Measurements from ENCODE around the gene LONRF2.
A peak's percentile ranks its signal among the peaks of the same experiment; 100 is the strongest.
"Not testable (repeated sequence)": the region's sequence is repeated elsewhere in the genome, so short reads cannot be mapped to it uniquely, and the experiment has no call there.

LONRF2 gene

DNA sequence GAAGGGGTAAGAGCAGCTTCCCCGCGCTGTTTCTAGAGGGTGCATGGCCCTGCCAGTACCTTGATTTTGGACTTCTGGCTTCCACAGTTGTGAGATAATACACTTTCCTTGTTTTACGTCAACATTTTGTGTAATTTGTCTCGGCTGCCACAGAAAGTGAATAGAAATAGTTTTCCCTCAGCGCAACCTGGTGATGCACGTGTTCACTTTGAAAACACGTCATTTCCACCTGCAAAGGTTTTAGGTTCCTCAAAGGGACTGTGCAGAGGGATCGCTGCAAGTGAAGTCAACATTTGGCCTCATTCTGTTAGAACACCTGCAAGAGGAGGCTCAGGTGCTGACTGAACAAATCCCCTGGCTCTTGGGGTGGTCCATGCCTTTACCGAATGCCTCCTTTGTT lies 71.7 kb downstream of the LONRF2 start:
- DNase-seq = no peak

DNA sequence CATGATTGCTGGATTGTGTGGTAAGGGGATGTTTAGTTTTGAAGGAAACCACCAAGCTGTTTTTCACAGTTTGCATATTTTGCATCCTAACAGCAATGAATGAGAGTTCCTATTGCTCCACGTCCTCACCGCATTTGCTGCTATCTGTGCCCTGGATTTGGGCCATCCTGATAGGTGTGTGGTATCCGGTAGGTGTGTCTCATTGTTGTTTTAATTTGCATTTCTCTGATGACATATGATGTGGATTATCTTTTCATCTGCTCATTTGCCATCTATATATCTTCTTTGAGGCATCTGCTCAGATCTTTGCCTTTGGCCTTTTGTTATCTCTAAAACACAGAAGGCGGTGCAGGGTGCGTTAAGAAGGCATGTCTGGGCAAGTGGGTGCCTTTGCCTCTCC lies 73.3 kb downstream of the LONRF2 start:
- DNase-seq = no peak

DNA sequence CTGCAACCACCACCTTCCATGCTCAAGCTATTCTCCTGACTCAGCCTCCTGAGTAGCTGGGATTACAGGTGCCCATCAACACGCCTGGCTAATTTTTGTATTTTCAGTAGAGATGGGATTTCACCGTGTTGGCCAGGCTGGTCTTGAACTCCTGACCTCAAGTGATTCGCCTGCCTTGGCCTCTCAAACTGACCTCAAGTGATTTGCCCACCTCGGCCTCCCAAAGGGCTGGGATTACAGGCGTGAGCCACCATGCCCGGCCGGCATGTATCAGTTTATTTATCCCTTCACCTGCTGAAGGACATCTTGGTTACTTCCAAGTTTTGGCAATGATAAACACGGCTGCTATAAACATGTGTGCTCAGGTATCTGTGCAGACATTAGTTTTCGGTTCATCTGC lies 73.7 kb downstream of the LONRF2 start:
- not testable (repeated sequence) for DNase-seq

DNA sequence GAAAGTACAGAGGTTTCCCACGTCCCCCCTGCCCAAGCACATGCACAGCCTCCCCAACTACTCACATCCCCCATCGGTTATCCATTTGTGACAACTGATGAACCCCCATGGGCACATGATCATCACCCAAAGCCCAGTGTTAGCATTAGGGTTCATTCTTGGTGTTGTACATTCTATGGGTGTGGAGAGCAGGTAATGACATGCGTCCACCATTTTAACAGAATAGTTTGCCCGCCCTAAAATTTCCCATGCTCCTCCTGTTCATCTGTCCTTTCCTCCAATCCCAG lies 74.3 kb downstream of the LONRF2 start:
- DNase-seq = no peak

DNA sequence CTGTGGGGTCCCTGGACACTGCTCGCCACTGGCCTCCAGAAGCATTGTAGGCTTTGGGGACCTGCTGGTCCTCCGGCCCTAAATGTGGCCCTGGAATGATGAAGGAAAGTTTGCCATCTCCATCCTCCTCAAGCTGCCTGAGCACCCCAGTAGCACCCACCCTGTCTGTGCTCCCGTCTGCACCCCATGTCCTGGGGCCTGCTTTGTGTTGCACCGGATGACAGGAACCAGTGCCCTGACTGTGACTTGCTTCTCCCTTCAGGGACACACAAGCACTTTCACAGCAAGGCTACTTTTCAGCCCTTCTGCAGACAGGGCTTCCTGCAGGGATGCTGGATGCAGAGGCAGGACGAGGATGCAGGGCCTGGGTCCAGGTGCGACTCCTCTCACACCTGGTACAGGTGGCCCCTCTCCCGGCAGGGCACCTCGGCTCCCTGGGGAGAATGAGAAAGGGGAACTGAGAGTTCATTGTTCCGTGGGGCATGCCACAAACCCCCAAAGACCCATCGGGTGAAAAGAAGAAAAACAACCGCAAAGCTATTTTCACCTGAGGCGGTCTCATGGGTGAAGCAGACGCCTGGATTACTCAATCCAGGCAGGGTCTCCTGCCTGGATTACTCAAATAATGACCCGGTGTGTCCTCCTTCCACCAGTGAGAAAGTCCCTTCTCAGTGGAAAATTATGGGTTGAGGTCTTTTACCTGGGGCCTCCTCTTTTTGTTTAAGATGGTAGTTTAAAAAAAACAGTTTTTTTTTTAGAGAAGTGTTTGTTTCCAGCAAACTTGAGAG lies 74.9 kb downstream of the LONRF2 start:
- no peak for DNase-seq

DNA sequence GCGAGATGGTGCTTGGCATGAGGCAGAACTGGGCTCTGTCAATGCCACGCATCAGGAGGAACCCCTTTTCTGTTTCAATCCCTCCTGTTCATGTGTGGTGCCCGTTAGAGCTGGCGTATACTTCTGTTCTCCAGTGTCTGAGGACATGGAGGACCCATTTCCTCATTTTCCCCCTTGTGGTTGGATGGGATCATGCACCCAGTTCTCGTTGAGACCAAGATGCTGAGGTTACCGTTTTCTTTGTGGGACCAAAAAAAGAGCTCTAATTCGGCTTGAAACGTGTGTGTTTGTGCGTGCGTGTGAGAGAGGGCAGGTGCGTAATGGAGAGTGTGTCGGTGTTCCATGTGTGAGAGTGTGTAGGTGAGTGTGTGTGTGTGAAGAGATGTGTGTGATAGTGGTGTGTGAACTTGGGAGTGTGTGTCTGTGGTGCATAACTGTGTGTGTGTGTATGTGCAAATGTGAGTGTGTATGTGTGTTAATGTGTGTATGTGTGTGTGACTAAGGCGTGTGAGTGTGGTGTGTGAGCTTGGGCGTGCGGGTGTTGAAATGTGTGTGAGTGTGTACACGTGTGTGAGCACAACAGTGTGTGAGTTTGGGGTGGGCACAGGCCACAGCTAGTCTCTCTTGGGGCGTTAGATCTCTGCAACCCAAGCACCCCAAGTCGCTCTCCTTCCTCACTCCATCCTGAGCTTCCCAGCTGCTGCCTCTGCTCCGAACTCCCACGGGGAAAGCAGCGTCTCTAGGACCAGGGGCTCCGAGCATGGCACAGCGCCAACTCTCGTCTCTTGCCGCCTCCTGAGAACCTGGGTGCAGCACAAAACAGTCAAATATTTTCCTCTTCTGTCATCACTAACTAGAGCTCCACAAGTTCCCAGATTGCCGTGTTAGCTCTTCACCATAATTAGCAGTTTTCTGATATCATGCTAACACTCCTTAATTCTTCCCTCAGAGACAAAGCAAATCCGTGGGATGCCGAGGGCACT lies 75.8 kb downstream of the LONRF2 start:
- no peak for DNase-seq

DNA sequence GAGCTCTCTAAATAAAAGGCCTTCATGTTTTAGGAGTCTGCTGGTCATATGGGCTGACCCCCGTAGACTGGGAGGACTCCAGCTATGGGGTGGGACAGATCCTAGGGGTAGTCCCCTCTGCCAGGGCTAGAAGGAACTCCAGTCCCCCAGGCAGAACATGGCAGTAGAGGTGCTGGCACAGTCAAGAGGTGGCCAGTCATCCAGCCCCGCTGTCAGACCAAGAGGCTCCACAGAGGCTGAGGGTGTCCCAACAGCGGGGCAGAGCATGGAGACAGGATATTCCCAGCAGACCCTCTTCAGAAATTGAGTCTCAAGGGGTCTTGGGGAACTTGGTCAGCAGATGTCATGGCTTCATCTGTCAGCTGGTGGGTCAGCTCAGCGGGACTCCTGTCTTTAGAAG lies 76.6 kb downstream of the LONRF2 start:
- DNase-seq = no peak

DNA sequence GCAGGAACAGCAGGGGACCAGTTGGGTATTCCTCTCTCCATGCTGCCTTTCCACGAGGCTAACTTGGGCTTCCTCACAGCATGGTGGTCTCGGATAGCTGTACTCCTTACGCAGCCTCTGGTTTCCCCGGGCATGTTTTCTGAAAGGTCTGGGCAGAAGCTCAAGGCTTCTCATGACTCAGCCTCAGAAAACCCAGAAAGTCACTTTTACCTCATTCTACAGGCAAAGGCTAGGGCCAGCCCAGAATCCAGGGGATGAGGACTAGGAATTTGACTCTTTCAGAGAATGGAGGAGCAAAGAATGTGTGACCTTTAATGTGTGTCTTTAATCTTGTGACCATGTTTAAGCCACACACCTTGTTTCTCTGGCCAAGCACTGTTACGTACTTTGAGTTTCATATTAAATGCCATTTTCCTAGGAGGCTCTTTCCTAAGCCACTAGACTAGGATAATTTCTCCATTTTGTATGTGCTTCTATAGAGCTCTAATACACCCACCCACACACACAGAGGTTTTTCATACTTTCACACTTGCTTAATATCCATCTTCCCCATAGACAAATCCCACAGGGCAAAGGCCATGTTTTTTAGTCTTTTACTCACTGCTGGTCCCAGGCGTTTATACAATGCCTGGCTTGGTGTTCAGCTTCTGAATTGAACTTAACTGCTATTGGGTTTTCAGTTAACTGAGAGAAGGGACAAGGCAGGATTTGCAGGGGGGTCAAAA lies 77.3 kb downstream of the LONRF2 start:
- DNase-seq = no peak

DNA sequence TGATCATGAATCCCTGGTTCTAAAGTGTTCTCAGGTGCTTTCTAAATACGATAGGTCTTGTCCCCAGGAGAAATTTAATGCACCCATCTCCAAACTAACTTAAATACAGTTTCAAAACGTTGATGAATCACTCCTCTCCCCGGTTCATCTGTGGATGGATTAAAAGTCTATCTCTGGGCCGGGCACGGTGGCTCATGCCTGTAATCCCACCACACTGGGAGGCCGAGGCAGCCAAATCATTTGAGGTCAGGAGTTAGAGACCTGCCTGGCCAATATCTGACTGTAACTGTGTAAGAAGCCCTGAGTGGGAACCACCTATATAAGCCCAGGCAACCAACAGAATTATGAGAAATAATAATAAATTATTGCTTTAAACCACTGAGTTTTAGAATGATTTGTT lies 78.7 kb downstream of the LONRF2 start:
- no peak for DNase-seq

DNA sequence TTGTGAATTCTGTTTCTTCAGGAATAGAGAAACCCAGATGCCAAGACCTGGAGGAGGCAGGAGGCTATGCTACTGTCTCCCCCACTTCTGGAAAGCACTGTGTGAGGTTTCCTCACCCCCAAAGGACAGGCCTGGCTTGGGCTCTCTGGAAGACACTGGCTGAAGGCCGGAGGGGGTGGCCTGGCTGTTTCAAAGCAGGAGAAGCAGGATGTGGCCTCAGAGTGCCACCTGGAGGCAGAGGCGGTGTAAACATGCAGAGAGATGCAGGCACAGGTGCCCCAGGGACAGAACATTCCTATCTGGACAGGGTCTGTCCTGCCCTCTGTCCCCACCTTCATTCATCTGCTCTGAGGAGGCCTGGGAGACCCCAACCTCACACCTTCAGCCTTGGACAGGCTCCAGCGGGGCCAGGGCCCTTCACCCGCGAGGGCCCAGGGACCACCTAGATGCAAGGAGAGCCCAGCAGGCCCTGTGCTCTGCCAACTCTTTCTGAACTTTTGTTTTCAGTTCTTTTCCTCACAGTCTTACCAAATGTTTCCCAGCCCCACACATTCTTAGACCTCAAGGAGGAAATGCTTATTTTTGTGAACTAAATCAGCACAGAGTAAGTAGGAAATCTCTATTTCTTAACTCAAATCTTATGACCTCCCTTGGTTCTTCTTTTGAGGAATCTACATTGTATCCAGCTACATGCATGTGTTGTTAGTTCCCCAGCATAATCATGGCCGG lies 79.2 kb downstream of the LONRF2 start:
- DNase-seq = peak; percentile 14 to 26

DNA sequence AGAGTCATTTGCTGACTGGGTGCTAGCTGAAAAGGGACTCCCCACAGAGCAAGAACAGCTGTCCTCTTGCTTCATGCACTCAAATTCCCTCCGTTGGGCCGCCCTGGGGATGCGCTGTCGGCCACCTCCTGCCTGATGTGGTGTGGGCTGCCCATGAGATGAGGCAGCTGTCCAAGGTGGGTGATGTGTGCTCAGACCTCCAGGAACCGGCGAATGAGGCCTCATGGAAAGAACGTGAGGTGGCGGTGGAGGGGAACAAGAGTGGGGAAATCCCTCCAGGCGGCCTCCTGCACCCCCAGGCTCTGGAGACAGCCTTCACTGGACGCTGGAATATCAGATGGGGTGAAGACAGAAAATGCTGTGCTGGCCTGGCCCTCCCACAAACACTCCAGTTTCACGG lies 79.8 kb downstream of the LONRF2 start:
- DNase-seq = no peak

DNA sequence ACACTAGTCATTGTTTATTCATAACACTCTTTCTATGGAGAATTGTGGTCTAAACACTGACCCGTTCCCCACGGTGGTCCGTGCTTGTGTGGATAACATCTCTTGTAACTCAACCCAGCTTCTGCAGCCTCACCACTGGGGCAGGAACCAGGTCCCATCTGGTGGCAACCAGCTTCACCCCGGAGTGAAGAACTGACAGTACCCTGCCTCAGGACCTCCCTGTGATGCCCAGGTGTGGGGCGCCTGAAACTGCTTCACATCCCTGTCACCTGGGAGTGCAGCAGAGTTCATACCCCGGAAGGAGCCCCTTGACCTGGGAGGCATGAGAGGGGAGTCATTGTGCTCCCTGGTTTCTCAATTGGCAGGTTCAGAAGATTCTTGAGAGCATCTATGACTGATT lies 81.1 kb downstream of the LONRF2 start:
- no peak for DNase-seq

DNA sequence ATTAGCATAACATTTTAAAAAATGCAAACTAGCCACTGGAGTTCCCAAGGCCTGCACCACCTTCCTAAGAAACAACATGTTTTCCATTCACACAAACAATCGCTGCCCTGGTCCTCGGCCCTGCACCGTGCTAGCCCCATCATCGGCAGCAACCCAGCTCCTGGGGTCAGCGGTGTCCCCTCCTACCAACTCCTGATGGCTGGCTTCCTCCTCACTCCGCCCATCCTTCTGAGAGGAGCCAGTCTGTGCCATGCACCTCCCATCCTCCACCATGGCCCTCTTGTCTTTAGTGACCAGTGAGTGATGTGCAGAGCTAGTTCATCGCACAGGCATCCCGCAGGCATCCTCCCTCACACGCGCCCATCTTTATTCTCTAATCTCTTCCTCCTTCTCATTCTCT lies 81.9 kb downstream of the LONRF2 start:
- DNase-seq = no peak

DNA sequence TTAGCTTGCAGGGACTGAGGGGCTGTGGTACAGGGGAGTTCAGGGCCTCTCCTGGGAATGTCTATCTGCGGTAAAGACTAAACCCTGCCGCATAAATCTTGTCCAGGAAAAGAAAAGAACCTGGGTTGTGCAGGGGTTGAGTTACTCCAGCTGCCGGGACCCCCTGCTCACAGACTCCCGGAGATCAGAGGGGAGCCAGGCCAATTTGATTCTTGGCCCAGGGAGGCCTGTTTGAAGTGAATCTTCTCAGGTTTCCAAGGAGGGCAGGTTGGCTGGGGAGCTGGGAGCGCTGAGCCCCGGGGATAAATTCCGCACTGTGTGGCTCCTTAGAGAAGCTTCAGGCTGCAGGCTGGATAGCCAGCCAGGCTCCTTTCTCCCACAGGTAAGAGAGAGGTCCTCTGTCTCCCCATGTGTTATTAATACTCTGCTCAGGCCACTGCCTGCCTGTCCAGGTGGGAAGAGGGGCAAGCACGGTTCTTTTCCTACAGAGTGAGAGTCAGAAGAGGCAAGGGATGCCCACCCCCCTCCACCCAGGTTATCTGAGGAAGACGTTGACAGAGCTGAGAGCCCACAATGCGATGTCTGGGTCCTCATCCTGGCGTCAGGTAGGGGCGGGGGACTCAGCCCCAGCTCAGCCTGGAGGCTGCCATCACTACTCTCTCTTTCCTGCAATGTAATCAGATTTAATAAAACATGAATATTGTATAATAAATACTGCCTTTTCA lies 82.7 kb downstream of the LONRF2 start:
- no peak for DNase-seq

DNA sequence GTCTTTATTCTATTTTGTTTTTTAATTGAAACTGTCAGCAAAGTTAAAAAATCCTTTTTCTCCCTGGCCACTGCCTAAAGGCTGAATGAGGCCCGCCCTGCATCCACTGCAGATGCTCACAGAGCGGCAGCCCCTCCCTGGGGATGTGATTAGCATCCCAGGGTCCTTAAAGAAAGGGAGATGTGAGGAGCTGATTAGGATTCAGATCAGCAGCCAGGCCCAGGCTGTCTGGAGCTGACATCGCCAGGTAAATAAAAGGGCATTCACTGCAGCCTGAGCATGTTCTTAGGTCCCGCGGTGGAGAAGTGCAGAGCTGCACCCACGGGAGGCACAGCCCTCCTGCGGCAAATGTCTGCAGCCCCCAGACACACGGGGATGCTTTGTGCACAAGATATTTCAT lies 83.8 kb downstream of the LONRF2 start:
- no peak for DNase-seq

DNA sequence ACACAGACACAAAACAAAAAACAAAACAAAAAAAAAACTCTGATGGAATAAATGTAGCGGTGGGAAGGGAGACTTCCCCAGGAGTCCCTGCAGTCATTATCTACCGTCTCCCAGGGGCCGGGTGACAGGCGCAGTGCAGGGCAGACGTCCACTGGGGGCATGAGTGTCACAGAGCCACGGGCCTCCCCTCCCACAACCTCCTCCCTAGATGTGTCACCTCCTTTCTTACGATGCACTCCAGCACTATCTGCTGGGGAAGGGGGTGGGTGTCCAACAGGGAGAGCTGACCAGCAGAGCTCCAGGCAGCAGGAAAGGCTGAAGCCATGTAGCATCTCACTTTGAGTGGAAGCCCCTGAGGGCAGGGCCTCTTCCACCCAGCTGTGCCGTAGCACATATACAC lies 84.5 kb downstream of the LONRF2 start:
- DNase-seq = no peak

DNA sequence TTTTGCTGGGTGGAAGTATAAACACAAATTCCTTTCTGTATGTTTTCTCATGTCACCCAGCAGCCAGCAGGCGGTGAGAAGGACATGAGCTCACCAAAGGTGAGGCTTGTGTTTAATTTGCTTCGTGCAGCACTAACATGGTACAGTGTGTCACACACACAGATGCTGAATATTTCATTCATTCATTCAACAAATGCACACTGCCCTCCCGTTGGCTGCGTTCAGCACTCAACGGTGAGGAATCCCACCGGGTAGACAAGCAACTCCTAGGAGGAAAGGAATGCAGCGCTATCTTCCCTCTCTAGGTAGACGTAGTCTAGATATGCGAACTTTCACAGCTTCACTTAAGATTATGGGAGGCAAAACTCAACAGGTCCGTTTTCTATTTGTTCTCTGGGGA lies 85.1 kb downstream of the LONRF2 start:
- no peak for DNase-seq

DNA sequence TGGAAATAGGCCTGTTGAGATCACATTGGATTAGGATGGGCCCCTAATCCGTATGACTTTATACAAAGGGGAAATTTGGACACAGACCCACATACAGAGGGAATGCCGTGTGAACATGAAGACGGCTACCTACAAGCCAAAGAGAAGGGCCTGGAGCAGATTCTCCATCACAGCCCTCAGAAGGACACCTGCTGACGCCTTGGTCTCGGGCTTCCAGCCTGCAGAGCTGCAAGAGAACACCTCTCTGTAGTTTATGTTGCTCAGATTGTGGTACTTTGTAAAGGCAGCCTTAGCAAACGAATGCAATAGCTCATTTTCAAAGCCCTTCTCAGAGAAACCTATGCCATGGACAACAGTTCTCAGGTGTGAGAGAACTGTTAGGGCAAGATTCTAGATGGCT lies 86.1 kb downstream of the LONRF2 start:
- DNase-seq = no peak

DNA sequence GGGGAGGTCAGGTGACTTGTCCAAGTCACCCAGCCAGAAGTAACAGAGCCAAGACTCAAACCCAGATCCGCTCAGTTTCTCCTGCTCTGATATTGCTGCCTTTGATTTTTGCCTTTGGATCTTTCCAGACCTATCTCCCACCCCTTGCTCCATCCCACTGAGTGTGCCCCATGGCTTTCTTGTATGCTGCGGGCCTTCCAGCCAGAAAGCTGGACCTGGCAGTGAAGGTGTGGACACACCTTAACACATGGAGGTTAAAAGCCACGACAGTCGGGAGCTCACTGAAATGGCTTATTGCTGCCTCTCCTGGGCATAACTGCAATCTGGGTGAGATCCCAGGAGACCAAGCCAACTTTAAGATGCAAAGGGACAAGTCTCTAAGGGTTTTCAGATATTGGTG lies 86.7 kb downstream of the LONRF2 start:
- no peak for DNase-seq

DNA sequence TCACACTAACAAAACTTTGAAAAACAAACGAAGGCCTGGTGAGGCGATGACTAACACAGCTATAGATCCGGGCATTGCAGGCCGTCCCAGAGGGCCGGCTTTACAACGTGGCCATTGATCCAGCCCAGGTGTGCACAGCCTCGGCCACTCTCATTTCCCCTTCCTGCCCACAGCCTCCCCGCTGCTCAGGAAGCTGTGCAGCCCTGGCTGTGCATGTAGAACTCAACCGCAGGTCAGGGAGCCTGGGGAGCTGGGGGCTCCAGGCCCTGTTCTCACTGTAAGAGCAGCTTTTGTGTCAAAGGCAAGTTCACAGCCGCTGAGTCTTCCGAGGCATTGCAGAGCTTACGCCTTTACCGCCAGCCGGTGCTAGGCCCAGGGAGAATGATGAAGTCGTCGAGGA lies 87.2 kb downstream of the LONRF2 start:
- DNase-seq = no peak

DNA sequence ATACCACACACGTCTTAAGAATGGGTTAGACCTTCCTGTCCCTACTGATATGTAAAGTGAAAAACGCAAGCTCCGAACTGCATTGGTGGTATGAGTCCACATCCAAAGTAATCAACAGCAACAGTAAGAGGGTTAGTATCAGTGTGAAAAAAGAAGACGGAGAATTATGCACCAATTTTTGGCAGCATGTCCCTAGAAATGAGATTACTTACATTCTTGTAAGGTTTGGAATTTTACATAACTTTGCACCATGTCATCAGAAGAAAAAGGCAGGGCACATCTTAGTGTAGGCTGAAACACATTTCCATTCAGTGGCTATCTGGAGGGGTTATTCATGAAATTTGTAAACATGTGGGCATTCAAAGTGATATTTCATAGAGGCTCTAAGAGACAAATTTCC lies 88.2 kb downstream of the LONRF2 start:
- DNase-seq = no peak

DNA sequence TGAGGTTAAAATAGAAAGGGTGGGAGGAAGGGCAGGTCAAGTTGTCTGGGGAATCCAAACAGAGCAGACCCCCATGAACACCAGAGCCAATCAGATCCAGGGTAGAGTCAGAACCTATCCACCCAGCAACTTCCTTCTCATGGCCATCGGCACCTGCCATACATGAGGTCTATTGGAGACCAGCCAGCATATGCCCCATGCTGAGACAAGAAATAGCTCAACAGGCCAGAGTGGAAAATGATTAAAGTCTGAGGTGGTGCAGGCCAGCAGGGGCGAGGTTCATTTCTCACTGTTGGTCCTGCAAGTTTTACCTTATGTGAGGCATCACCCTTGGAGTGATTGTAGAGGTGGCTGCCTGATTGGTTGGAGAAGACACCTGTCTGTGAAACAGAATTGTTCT lies 89.2 kb downstream of the LONRF2 start:
- no peak for DNase-seq
